Ishikawa (cell line): ENCODE data around the gene KIF3A.

Experiments used
- CEBPB ChIP-seq: IDR thresholded peaks from 2 replicates; pipeline ENCODE4 v1.6.1; 2012
- CREB1 ChIP-seq: IDR thresholded peaks from 2 replicates; pipeline ENCODE4 v1.6.1; 2012; ENCODE audit warnings: low read depth
- EGR1 ChIP-seq: IDR thresholded peaks from 2 replicates; pipeline ENCODE4 v1.6.1; 2012
- EP300 ChIP-seq: IDR thresholded peaks from 2 replicates; pipeline ENCODE4 v1.6.1; 2012; ENCODE audit warnings: borderline replicate concordance
- FOXM1 ChIP-seq: IDR thresholded peaks from 2 replicates; pipeline ENCODE4 v1.6.1; 2012; ENCODE audit warnings: low read depth, borderline replicate concordance
- NFIC ChIP-seq: IDR thresholded peaks from 2 replicates; pipeline ENCODE4 v1.6.1; 2012
- RAD21 ChIP-seq: IDR thresholded peaks from 2 replicates; pipeline ENCODE4 v1.6.1; 2012; ENCODE audit warnings: low read depth
- TAF1 ChIP-seq: IDR thresholded peaks from 2 replicates; pipeline ENCODE4 v1.6.1; 2012; ENCODE audit warnings: low read depth, mild to moderate bottlenecking
- TCF12 ChIP-seq: IDR thresholded peaks from 2 replicates; pipeline ENCODE4 v1.6.1; 2012; ENCODE audit warnings: low read depth
- TEAD4 ChIP-seq: IDR thresholded peaks from 2 replicates; pipeline ENCODE4 v1.6.1; 2012
- YY1 ChIP-seq: IDR thresholded peaks from 2 replicates; pipeline ENCODE4 v1.6.1; 2012; ENCODE audit warnings: low read depth
- ZBTB7A ChIP-seq: IDR thresholded peaks from 2 replicates; pipeline ENCODE4 v1.6.1; 2012; ENCODE audit warnings: low read depth
- TF ChIP-seq, protein P1 (sequence below): IDR thresholded peaks from 2 replicates; pipeline ENCODE4 v1.6.1; 2012
- TF ChIP-seq, protein P2 (sequence below): IDR thresholded peaks from 2 replicates; pipeline ENCODE4 v1.6.1; 2012
- TF ChIP-seq, protein P3 (sequence below): IDR thresholded peaks from 2 replicates; pipeline ENCODE4 v1.6.1; 2012; ENCODE audit warnings: low read depth, mild to moderate bottlenecking

KIF3A gene

DNA sequence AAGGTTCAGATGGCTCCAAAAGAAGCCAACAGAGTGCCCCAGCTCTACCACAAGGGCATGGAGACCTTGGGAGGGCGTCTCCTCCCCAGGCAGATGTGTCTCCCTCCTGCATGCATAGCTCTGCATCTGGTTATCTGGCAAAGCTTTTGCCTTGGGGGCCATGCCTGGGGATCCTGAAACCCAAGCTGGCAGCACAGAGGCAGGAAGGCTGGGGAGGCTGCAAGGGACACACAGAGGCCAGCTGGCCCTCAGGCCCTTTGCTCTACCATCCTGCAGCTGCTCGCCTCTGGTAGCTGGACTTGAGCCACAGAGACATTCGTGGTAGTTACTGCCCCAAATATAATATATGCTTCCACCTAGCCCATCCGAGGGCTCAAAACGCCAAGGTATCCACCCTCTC, 35.8 kb upstream of the KIF3A start:
- no peak for TF ChIP-seq FOXM1
- TF ChIP-seq, protein P1, sequence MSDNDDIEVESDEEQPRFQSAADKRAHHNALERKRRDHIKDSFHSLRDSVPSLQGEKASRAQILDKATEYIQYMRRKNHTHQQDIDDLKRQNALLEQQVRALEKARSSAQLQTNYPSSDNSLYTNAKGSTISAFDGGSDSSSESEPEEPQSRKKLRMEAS, result no peak
- TF ChIP-seq, protein P2, sequence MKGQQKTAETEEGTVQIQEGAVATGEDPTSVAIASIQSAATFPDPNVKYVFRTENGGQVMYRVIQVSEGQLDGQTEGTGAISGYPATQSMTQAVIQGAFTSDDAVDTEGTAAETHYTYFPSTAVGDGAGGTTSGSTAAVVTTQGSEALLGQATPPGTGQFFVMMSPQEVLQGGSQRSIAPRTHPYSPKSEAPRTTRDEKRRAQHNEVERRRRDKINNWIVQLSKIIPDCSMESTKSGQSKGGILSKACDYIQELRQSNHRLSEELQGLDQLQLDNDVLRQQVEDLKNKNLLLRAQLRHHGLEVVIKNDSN, result no peak
- TF ChIP-seq CEBPB, result no peak
- no peak for TF ChIP-seq TAF1

GRCh38 chr5:132772291-132773070, 35.1 kb upstream of the KIF3A start:
- TF ChIP-seq, protein P1, result no peak
- TF ChIP-seq, protein P3, sequence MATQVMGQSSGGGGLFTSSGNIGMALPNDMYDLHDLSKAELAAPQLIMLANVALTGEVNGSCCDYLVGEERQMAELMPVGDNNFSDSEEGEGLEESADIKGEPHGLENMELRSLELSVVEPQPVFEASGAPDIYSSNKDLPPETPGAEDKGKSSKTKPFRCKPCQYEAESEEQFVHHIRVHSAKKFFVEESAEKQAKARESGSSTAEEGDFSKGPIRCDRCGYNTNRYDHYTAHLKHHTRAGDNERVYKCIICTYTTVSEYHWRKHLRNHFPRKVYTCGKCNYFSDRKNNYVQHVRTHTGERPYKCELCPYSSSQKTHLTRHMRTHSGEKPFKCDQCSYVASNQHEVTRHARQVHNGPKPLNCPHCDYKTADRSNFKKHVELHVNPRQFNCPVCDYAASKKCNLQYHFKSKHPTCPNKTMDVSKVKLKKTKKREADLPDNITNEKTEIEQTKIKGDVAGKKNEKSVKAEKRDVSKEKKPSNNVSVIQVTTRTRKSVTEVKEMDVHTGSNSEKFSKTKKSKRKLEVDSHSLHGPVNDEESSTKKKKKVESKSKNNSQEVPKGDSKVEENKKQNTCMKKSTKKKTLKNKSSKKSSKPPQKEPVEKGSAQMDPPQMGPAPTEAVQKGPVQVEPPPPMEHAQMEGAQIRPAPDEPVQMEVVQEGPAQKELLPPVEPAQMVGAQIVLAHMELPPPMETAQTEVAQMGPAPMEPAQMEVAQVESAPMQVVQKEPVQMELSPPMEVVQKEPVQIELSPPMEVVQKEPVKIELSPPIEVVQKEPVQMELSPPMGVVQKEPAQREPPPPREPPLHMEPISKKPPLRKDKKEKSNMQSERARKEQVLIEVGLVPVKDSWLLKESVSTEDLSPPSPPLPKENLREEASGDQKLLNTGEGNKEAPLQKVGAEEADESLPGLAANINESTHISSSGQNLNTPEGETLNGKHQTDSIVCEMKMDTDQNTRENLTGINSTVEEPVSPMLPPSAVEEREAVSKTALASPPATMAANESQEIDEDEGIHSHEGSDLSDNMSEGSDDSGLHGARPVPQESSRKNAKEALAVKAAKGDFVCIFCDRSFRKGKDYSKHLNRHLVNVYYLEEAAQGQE, result no peak
- TF ChIP-seq CEBPB (no peak), TCF12 (no peak)
- TF ChIP-seq, protein P2, result no peak

DNA sequence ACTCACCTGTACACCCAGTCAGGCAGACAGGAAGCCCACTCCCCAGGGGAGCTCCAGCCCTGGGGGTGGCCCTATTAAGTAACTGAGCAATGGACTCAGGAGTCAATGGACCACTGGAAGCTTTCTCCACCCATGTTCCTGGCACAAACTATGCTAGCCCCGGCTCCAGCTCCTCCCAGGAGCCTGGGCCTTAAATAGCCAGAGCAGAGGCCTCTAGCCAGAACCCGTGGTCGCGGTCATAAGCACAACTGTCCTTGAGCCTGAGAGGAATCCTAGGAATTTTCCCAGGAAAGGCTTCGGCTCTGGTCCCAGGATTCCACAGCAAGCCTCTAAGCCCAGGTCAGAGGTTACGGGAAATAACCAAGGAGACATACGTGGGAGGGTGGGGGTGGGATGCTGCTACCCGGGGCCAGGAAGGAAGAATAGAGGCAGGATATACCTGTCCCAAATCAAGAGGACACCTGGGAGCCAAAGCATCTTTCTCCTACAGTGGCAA, 34.2 kb upstream of the KIF3A start:
- no peak for TF ChIP-seq NFIC
- 0 out of 2 replicates have a peak, but pooled peaks have one; percentile 23 for TF ChIP-seq TEAD4

DNA sequence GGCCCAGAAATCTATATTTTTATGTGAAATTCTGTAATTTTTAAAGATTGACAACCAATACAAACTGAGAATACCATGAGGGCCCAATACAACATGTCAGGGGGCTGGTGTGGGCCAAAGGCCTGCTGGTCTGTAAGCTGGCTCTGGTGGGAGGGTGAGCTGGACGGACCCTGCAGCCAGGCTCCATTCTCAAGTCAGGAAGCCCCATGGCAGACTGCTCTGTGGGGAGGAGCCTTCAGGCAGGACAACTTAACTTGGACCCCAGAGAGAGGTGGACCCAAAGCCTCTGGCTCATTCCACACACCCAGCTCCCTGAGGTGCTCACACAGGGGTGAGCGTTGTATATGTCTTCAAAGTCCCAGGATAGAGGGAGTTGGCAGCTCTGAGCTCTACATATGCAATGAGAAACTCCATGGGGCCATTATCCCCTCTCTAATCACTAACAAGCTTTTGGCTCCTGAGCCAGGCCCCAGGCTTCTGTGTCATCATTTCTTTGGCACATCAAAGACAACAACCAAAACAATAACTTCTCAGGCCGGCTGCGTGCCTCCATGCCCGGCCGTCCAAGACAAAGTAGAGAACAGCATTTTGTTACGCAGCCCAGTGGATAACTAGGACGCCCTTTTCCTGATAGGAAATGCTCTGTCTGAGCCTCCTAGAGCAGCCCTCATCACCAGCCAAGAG, 33.3 kb upstream of the KIF3A start:
- TF ChIP-seq, protein P2, result no peak
- no peak for TF ChIP-seq EP300
- TF ChIP-seq, protein P3, result no peak

GRCh38 chr5:132768485-132768868, 31.1 kb upstream of the KIF3A start:
- TF ChIP-seq RAD21, result no peak
- TF ChIP-seq EP300, result no peak
- TF ChIP-seq, protein P1, result no peak
- no peak for TF ChIP-seq YY1
- no peak for TF ChIP-seq FOXM1
- no peak for TF ChIP-seq CREB1
- TF ChIP-seq NFIC, result no peak
- TF ChIP-seq TEAD4, result no peak

DNA sequence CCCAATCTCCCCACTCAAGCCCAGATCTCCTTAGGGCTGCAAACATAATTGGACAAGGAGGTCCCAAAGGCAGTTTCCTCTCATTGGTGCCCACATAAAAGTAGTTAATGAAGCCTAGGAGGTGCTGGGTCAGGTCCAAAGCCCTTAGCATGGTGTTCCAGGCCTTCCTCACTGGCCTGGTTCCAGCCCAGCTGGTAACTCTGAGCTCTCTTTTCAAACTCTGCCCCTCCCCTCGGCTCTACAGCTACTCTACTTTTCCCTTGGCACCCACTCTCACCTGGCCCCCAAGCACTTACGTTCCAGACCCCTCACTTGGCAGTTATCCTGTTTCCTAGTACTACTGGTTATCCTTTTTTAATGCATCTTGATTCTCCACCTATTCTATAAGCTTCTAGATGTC, 29.8 kb upstream of the KIF3A start:
- TF ChIP-seq NFIC, result no peak
- no peak for TF ChIP-seq YY1
- TF ChIP-seq RAD21, result no peak
- TF ChIP-seq, protein P3, result no peak
- TF ChIP-seq TEAD4, result no peak
- TF ChIP-seq EGR1, result no peak
- TF ChIP-seq, protein P1, result no peak
- TF ChIP-seq ZBTB7A, result no peak
